ENCODE results near the gene CDY1B.
"Not testable (repeated sequence)": the region's sequence is repeated elsewhere in the genome, so short reads cannot be mapped to it uniquely, and the experiment has no call there.

Gene CDY1B, protein sequence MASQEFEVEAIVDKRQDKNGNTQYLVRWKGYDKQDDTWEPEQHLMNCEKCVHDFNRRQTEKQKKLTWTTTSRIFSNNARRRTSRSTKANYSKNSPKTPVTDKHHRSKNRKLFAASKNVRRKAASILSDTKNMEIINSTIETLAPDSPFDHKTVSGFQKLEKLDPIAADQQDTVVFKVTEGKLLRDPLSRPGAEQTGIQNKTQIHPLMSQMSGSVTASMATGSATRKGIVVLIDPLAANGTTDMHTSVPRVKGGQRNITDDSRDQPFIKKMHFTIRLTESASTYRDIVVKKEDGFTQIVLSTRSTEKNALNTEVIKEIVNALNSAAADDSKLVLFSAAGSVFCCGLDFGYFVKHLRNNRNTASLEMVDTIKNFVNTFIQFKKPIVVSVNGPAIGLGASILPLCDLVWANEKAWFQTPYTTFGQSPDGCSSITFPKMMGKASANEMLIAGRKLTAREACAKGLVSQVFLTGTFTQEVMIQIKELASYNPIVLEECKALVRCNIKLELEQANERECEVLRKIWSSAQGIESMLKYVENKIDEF

DNA sequence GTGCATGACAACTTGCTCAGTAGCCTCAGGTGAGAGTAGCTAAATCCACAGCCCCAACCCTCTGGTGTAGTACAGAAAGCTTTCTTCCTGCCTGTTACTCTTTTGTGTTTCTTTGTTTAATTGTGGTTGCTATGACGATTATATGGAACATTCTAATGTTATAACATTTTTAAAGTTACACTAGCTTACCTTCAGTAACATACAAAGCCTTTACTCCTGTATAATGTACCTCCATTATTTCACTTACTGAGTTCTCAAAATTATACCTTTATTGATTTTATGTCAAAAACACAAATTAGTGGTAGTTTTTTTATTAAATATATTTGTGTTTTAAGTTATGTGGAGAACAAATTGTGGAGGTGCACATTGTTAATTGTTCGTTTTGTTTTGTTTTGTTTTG is at the start of gene CDY1B:
Gene CDY1B, minus strand, starts transcription at position 101 of the 400 bp plus-strand sequence. CDS start 331 bp downstream, outside the sequence.
- DNase-seq = not testable (repeated sequence)

DNA sequence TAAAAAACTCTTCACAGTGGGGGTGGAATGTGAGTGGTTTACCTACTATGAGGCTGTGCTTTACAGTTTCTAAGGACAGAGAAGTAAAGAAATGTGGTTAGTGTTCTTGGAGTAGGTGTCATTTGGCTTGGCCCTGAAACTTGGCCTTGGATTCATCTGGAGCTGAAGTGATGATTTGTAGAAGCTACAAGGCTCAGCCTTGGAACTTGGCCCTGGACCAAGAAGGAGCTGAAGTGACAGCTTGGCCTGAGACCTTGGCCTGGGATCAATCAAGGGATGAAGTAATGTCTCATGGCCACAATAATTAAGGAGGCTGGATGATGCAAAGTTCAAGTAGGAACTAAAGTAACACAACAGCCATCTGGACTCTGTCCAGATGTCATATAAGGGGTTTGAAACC is 1.7 kb upstream of the CDY1B start:
- not testable (repeated sequence) for DNase-seq

DNA sequence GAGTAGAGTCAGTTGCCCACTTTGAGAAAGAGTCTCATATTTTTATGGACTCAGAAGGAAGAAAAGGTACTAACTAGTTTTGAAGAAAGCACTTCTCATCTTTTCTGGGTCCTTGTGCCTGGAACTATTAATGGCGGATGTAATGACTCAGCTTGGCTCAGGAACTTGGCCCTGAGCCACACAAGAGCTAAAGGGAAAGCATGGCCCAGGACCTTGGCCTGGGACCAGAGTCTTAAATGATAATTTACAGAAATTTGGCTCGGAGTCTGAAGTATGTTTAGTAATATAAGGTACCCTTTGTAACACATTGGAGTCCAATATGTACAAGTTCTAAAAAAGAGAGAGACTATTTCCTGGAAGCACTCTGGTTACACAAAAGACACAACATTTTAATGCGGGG is 4.6 kb downstream of the CDY1B start:
- DNase-seq = not testable (repeated sequence)

DNA sequence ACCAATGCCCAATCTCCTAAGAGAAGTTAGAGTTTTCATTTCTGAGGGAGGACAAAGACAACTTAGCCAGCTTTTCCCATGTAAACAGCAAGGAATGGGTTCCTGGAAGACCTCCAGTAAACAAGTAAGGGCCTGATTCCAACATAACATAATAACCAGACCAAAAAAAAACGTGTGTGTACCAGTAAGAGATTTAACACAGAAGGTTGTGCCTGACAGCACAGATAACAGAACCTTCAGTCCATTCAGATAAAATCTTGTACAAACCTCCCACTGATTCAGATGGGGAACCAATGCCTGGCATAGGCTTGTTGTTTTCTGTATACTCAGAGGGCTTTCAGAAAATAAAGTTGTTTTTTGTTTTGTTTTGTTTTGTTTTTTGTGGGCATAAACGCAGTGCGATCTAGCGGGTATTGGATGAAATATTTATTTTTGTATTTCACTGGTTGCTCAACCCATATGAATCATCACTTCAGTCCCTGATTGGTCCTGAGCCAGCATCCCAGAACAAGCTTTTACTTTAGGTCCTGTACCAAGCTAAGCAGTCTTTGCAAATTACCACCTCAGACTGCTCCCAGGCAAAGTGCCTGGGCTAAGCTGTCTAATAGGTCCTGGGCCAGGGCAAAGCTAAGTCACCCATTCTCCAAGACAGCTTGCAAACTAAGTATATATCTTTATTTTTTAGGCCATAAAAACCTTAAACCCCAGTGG is 8.7 kb downstream of the CDY1B start:
- DNase-seq = not testable (repeated sequence)

DNA sequence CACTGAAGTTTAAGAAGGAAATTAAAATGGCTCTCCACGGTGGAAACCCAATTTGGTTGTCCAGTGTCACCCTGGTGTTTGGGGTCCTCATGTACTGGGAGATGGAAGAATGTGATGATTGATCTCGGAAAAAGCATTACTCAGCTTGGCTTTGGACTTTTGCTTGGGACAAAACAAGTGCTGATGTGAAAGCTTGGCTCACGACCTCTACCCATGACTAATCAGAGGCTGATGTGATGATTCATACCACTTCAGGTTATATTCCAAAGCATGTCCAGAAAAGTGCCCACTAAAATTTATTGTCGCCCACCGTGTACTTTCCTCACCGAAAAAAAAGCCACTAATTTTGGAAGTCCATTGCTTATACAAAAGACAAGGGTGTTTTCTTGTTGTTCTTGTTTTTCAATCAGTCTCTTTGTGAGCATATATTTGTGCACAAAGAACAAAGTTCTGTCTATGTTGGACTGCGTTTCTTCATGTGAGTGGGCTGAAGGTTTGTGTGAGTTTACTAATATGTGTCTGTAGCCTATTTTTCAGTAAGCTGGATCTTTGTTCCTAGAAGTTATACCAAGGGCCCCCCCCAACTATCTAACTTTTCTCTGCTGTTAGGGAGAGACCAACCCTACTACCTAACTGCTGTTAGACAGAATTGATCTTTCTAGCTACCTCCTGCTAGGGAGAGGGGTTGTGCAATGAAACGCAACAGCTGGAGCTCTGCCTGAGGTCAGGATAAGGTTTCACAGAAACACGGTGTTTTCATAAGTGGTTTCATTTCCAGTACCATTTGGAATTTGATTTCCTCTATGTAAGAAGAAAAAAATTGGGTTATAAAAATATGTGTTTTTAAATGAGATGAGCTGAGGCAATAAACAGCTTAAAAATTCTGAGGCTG is 21.4 kb downstream of the CDY1B start:
- DNase-seq = not testable (repeated sequence)
